SU-DHL-6 (cell line): ENCODE data around the gene SLC1A3.

ENCODE experiments used
- H2AFZ ChIP-seq: fragments of 200-600 bp; sonication (generic); 2 replicates; pipeline ENCODE4 v1.6.1; 2014; ENCODE audit warnings: low read depth, mild to moderate bottlenecking, moderate library complexity, mixed read lengths, antibody characterized with exemption, low read length; ENCODE audit not compliant: severe bottlenecking
- H3F3A ChIP-seq: fragments of 200-600 bp; shearing (Covaris generic); 2 replicates; pipeline ENCODE4 v1.6.0; 2016; ENCODE audit warnings: antibody characterized with exemption, mild to moderate bottlenecking; ENCODE audit not compliant: insufficient read depth
- H3K27ac ChIP-seq: fragments of 200-600 bp; sonication (generic); 2 replicates; pipeline ENCODE4 v1.5.1; 2016; ENCODE audit warnings: low read depth, mild to moderate bottlenecking, low read length, moderate library complexity, mixed read lengths
- H3K27me3 ChIP-seq: fragments of 200-600 bp; sonication (generic), shearing (Covaris generic); 2 replicates; pipeline ENCODE4 v1.6.0; 2014; ENCODE audit warnings: mild to moderate bottlenecking, low read length
- H3K36me3 ChIP-seq: fragments of 200-600 bp; sonication (generic); 2 replicates; pipeline ENCODE4 v1.6.1; 2014; ENCODE audit warnings: mild to moderate bottlenecking, low read length, mixed read lengths
- H3K4me2 ChIP-seq: fragments of 300-600, 200-600 bp; shearing (Covaris generic), sonication (generic); 2 replicates; pipeline ENCODE4 v1.6.0; 2014; ENCODE audit warnings: low read length, low read depth, mild to moderate bottlenecking; ENCODE audit not compliant: poor library complexity, severe bottlenecking
- H3K4me3 ChIP-seq: fragments of 200-600 bp; sonication (generic); 2 replicates; pipeline ENCODE4 v1.5.1; 2014; ENCODE audit warnings: antibody characterized with exemption, low read length, mild to moderate bottlenecking, mixed read lengths; ENCODE audit not compliant: insufficient read depth, poor library complexity, severe bottlenecking
- H3K79me2 ChIP-seq: fragments of 200-600 bp; sonication (generic); 2 replicates; pipeline ENCODE4 v1.6.1; 2014; ENCODE audit warnings: mild to moderate bottlenecking, low read length, moderate library complexity; ENCODE audit not compliant: insufficient read depth
- H3K9ac ChIP-seq: fragments of 200-600 bp; sonication (generic); 2 replicates; pipeline ENCODE4 v1.7.0; 2014; ENCODE audit warnings: mild to moderate bottlenecking, low read length
- H3K9me2 ChIP-seq: fragments of 200-600 bp; sonication (generic); replicated peaks from 2 replicates; pipeline ENCODE4 v1.6.1; 2014; ENCODE audit warnings: low read length; ENCODE audit not compliant: insufficient read depth
- H3K9me3 ChIP-seq: fragments of 200-600 bp; sonication (generic); 2 replicates; pipeline ENCODE4 v1.6.1; 2014; ENCODE audit warnings: low read length, mixed read lengths; ENCODE audit not compliant: insufficient read depth
- H4K20me1 ChIP-seq: fragments of 200-600 bp; sonication (generic); 2 replicates; pipeline ENCODE4 v1.6.1; 2014; ENCODE audit warnings: low read depth, mild to moderate bottlenecking, antibody characterized with exemption, low read length, moderate library complexity, mixed read lengths
- EZH2phosphoT487 ChIP-seq: fragments of 200-600 bp; sonication (generic), shearing (Covaris generic); conservative IDR thresholded peaks from 2 replicates; pipeline ENCODE4 v1.6.1; 2018; ENCODE audit warnings: mild to moderate bottlenecking, antibody characterized with exemption, low read length, moderate library complexity, mixed read lengths
- TF ChIP-seq, protein P1 (sequence below): fragments of 200-600 bp; sonication (generic); IDR thresholded peaks from one replicate; pipeline ENCODE4 v1.5.1; 2017; ENCODE audit warnings: antibody characterized with exemption, mild to moderate bottlenecking, low read length, moderate library complexity; ENCODE audit not compliant: insufficient read depth, poor library complexity, severe bottlenecking

Gene SLC1A3

DNA sequence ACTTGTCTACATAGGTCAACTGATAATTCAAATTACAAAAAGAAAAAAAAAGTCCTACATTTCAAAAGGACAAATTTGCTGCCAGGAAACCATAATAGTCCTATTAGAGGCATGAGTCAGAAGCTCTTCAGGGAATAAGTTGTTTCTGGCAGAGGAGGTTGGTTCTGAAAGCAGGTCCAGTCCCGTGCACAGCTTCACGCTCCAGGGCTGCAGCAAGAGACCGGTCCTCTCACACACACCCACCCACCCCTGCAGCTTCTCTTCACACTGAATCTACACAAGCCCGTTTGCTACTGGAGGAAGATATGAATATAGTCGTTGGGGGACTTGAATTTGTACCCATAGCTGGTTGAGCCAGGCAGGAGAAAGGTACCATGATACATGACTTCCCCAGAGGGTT, 36.9 kb upstream of the SLC1A3 start:
- Histone ChIP-seq H3K27ac (no peak overlapping the region), H3F3A (no peaks in the 10 kb centered on the region), H3K4me2 (no peak overlapping the region), H2AFZ (no peak overlapping the region), H3K36me3 (no peaks in the 10 kb centered on the region), H3K9ac (no peak overlapping the region), H4K20me1 (no peaks in the 10 kb centered on the region), H3K27me3 (no peaks in the 10 kb centered on the region), H3K9me2 (no peaks in the 10 kb centered on the region), H3K9me3 (no peaks in the 10 kb centered on the region), H3K79me2 (no peaks in the 10 kb centered on the region), H3K4me3 (no peak overlapping the region)
- no peak for TF ChIP-seq EZH2phosphoT487
- TF ChIP-seq, protein P1, sequence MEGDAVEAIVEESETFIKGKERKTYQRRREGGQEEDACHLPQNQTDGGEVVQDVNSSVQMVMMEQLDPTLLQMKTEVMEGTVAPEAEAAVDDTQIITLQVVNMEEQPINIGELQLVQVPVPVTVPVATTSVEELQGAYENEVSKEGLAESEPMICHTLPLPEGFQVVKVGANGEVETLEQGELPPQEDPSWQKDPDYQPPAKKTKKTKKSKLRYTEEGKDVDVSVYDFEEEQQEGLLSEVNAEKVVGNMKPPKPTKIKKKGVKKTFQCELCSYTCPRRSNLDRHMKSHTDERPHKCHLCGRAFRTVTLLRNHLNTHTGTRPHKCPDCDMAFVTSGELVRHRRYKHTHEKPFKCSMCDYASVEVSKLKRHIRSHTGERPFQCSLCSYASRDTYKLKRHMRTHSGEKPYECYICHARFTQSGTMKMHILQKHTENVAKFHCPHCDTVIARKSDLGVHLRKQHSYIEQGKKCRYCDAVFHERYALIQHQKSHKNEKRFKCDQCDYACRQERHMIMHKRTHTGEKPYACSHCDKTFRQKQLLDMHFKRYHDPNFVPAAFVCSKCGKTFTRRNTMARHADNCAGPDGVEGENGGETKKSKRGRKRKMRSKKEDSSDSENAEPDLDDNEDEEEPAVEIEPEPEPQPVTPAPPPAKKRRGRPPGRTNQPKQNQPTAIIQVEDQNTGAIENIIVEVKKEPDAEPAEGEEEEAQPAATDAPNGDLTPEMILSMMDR: no peak

DNA sequence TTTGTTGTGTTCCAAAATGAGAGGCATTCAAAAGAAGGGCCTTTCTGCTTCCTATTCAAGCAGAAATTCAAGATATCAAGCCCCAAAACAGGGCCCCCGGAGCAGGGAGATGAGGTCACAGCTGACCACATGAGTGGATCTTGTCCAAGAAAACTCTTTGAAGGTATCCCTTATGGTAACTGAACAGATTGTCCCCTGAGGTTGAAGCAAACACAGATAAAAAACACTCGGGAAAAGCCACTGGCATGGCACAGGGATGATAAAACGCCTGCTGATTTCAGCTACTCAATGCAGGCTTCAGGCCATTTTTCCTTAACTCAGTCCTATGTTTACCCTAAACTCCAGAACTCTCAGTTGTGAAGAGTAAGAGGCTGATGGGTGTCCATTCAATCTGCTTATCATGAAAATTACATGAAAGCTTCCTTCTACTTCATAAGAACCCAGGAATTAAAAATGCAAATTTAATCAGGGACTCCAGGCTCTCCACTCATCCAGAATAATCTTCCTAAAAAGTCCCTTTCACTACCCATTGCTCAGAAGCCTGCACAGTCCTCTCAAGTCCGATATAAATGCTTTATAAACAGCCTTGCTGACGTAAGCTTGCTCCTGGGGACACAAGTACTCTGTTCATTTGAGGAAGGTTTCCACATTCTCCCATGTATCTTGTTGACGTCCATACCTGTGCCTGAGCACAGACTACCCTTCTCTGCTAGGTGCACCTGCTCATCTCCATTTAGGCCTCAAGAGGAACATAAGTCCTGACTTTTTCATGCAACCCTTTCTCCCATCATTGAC, 35.9 kb upstream of the SLC1A3 start:
- Histone ChIP-seq H3F3A (no peaks in the 10 kb centered on the region), H4K20me1 (no peaks in the 10 kb centered on the region), H3K9ac (no peak overlapping the region), H3K9me3 (no peaks in the 10 kb centered on the region), H3K36me3 (no peaks in the 10 kb centered on the region), H3K27me3 (no peaks in the 10 kb centered on the region), H3K9me2 (no peaks in the 10 kb centered on the region), H3K4me2 (no peak overlapping the region), H3K27ac (no peak overlapping the region), H3K79me2 (no peaks in the 10 kb centered on the region), H3K4me3 (no peak overlapping the region), H2AFZ (no peak overlapping the region)
- no peak for TF ChIP-seq EZH2phosphoT487
- TF ChIP-seq, protein P1: no peak

DNA sequence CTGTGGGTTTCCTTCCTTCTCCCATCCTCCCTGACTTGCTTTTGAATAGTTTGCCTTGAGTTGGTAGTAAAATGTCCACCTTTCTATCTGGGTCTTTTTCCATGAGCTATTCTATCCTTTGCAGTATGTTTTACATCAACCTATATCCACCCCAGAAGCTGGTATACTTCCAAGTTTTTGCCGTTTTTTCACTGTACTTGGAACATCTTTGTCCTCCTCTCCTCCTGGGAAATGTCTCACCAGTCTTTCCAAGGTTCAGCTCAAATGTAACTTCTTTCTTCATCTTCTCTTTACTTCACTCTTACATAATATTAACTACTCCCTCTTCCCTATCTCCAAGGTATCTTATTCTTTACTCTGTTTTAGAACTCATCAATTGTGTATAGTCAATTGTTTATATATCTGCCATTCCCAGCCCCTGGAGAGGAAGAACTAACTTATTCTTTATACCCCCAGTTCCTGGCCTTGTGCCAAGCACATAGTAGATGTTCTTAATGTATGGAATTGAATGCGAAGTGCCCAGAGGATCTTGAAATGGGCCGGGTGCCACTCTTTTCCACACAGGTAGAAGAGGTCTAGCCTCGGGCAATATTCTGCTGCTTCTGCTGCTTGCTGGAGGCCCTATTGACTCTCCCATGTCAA, 34.9 kb upstream of the SLC1A3 start:
- H2AFZ ChIP-seq: no peak overlapping the region
- H3K9ac ChIP-seq: no peak overlapping the region
- no peak overlapping the region for H3K27ac ChIP-seq
- no peaks in the 10 kb centered on the region for H3K9me3 ChIP-seq
- H3K4me2 ChIP-seq: no peak overlapping the region
- TF ChIP-seq EZH2phosphoT487: no peak
- TF ChIP-seq, protein P1: no peak
- H3K36me3 ChIP-seq: no peaks in the 10 kb centered on the region
- H3K27me3 ChIP-seq: no peaks in the 10 kb centered on the region
- H3K4me3 ChIP-seq: no peak overlapping the region
- H4K20me1 ChIP-seq: no peaks in the 10 kb centered on the region
- no peaks in the 10 kb centered on the region for H3K9me2 ChIP-seq
- H3K79me2 ChIP-seq: no peaks in the 10 kb centered on the region
- no peaks in the 10 kb centered on the region for H3F3A ChIP-seq
